Natural killer cell (primary cell): ENCODE data around the gene MORN1. TPM values are rescaled to one million over a fixed set of nuclear protein-coding genes. Genes with fewer than 3 reads are reported as not detected.

Experiments used
- ATAC-seq, 3 donors: fragments of 150-1000 bp in 2 of 3; fragments of 200-7000 bp in 1 of 3; cut with Tn5 transposase; 1 replicate in 1 of 3; 2 replicates in 2 of 3; pipeline ENCODE4 v1.10.0; 2021; ENCODE audit warnings: mild to moderate bottlenecking in 2 of 3, moderate library complexity in 2 of 3
- DNase-seq, 2 donors: peaks; one replicate each; pipeline versions ENCODE4 v3.0.0 to v3.0.0-alpha.2; 2013 to 2021; ENCODE audit warnings: mixed read lengths in 1 of 2
- H3K27ac ChIP-seq: one replicate; pipeline ENCODE4 v1.5.1; 2013; ENCODE audit warnings: mild to moderate bottlenecking, low read length
- H3K27me3 ChIP-seq: one replicate; pipeline ENCODE4 v1.6.1; 2013; ENCODE audit warnings: low read length; ENCODE audit not compliant: control insufficient read depth, insufficient read depth
- H3K36me3 ChIP-seq: one replicate; pipeline ENCODE4 v1.6.1; 2013; ENCODE audit warnings: low read length; ENCODE audit not compliant: control insufficient read depth, insufficient read depth
- H3K4me1 ChIP-seq: one replicate; pipeline ENCODE4 v1.6.1; 2013; ENCODE audit warnings: low read length; ENCODE audit not compliant: control insufficient read depth, insufficient read depth
- H3K4me3 ChIP-seq: one replicate; pipeline ENCODE4 v1.5.1; 2013; ENCODE audit warnings: low read length
- H3K9me3 ChIP-seq: one replicate; pipeline ENCODE4 v1.6.1; 2013; ENCODE audit warnings: low read length; ENCODE audit not compliant: control insufficient read depth, insufficient read depth
- H3K27ac Mint-ChIP-seq, 2 donors: one replicate each; pipeline ENCODE4 v1.8.0; 2022; ENCODE audit warnings: mild to moderate bottlenecking in 2 of 2, mixed read lengths in 2 of 2, moderate library complexity in 1 of 2
- H3K27me3 Mint-ChIP-seq, 2 donors: one replicate each; pipeline ENCODE4 v1.8.0; 2022; ENCODE audit warnings: low read depth in 2 of 2, mixed read lengths in 2 of 2
- H3K36me3 Mint-ChIP-seq: one replicate; pipeline ENCODE4 v1.8.0; 2022; ENCODE audit warnings: mixed read lengths
- H3K4me1 Mint-ChIP-seq, 2 donors: one replicate each; pipeline ENCODE4 v1.8.0; 2022; ENCODE audit warnings: mixed read lengths in 2 of 2
- H3K4me3 Mint-ChIP-seq: one replicate; pipeline ENCODE4 v1.8.0; 2022; ENCODE audit warnings: mild to moderate bottlenecking, moderate library complexity, mixed read lengths
- H3K9me3 Mint-ChIP-seq, 2 donors: one replicate each; pipeline ENCODE4 v1.8.0; 2022; ENCODE audit warnings: mixed read lengths in 2 of 2
- CTCF ChIP-seq: fragments of 200-600 bp; IDR thresholded peaks from one replicate; pipeline ENCODE4 v1.8.0; 2022; ENCODE audit warnings: antibody characterized with exemption
- WGBS: methylation state at CpG from one replicate; pipeline ENCODE4 v1.1.7; 2013; ENCODE audit warnings: missing lambda C conversion rate; ENCODE audit not compliant: insufficient coverage; 5-methylcytosine and 5-hydroxymethylcytosine counted together
- intact Hi-C: fragments of 100-400 bp; cut with micrococcal nuclease; formaldehyde crosslinking; loops from one replicate; pipeline ENCODE4 v1.14.2; 2022
- total RNA-seq, 4 donors: library from RNA; stranded (reverse); fragments of 120-200 nt in 1 of 4; gene quantifications; one replicate each; pipeline versions ENCODE4 v1.2.3 to v1.2.4, GENCODE V29; 2013 to 2022

MORN1 gene
- total RNA-seq, 3 donors from 2014 or later (not counting 1 experiment from before 2014, with no cell fraction given): 8.0 to 9.3 (median 8.8) TPM

- 56% methylated on average over 28 of the region's 28 CpGs for WGBS
- no peak for ATAC-seq
- Mint-ChIP-seq H3K4me3 (peak overlapping the region; percentile 92), H3K9me3 (no peaks in the 10 kb centered on the region), H3K27ac (peak overlapping the region; percentile 91 to 96), H3K27me3 (no peaks in the 10 kb centered on the region), H3K4me1 (peaks cover 28 to 45% of the 10 kb centered on the region in 2 donors), H3K36me3 (no peaks in the 10 kb centered on the region)
- Histone ChIP-seq H3K27ac (peak overlapping the region; percentile 37), H3K27me3 (no peaks in the 10 kb centered on the region), H3K9me3 (no peaks in the 10 kb centered on the region), H3K4me1 (peaks cover 61% of the 10 kb centered on the region), H3K4me3 (peak overlapping the region; percentile 50), H3K36me3 (no peaks in the 10 kb centered on the region)
- intact Hi-C loops: loop anchor here (1.0 to 10.0 kb wide), 6 partner anchors 135 to 1011 kb away; no protein-coding TSS in a partner anchor
- peak in 1 of 2 donors; percentile 37 for DNase-seq
- no peak for TF ChIP-seq CTCF
Observed at GRCh38 chr1:2413495-2414296, 22.3 kb upstream of the MORN1 start.

- WGBS: 1% methylated on average over 66 of the region's 66 CpGs
- no peaks in the 10 kb centered on the region for H3K27me3 Mint-ChIP-seq
- H3K27me3 ChIP-seq: no peaks in the 10 kb centered on the region
- DNase-seq (peak in 1 of 2 donors; percentile 46), ATAC-seq (peak in 2 of 3 donors; percentile 4 to 18)
- peak overlapping the region; percentile 11 to 90 for H3K27ac Mint-ChIP-seq
- H3K4me3 ChIP-seq: peak overlapping the region; percentile 50
- H3K36me3 Mint-ChIP-seq: no peaks in the 10 kb centered on the region
- H3K9me3 ChIP-seq: no peaks in the 10 kb centered on the region
- H3K4me1 Mint-ChIP-seq: peaks cover 24 to 38% of the 10 kb centered on the region in 2 donors
- no peak for TF ChIP-seq CTCF
- no peaks in the 10 kb centered on the region for H3K9me3 Mint-ChIP-seq
- H3K27ac ChIP-seq: peak overlapping the region; percentile 65
- H3K4me1 ChIP-seq: peaks cover 57% of the 10 kb centered on the region
- H3K36me3 ChIP-seq: peaks cover 4% of the 10 kb centered on the region
- peak overlapping the region; percentile 56 for H3K4me3 Mint-ChIP-seq
- intact Hi-C loops: loop anchor here (1.0 to 10.0 kb wide), 3 partner anchors 22 to 1012 kb away; partner anchors contain the start of genes MORN1 and RER1
Observed at GRCh38 chr1:2412773-2413494, 21.6 kb upstream of the MORN1 start.

- ATAC-seq: peak; percentile 92 to 98 (median 93)
Observed at GRCh38 chr1:2412395-2412772, 21.0 kb upstream of the MORN1 start, which contains the start of gene PEX10. Gene PEX10, minus strand, starts transcription at chr1:2412564. Its CDS starts 62 bp downstream, at chr1:2412502.

More at GRCh38 chr1:2412395-2412772, 21.0 kb upstream of the MORN1 start, which contains the start of gene PEX10:
- no peaks in the 10 kb centered on the region for H3K36me3 Mint-ChIP-seq
- H3K9me3 Mint-ChIP-seq: no peaks in the 10 kb centered on the region
- peak within 1 kb of the TSS; percentile 86 for H3K4me3 Mint-ChIP-seq
- peak within 1 kb of the TSS; percentile 66 to 90 for H3K27ac Mint-ChIP-seq
- H3K4me1 Mint-ChIP-seq: peaks cover 23 to 37% of the 10 kb centered on the region in 2 donors
- no peaks in the 10 kb centered on the region for H3K9me3 ChIP-seq
- H3K4me3 ChIP-seq: peak within 1 kb of the TSS; percentile 56
- no peak for TF ChIP-seq CTCF
- no peaks in the 10 kb centered on the region for H3K27me3 Mint-ChIP-seq
- intact Hi-C loops: loop anchor here (1.0 to 10.0 kb wide), 3 partner anchors 21 to 1012 kb away; partner anchors contain the start of genes MORN1 and RER1
- peak; percentile 98 for DNase-seq
- under 1% methylated on average over 55 of the region's 55 CpGs for WGBS
- H3K36me3 ChIP-seq: peaks cover 8% of the 10 kb centered on the region
- H3K4me1 ChIP-seq: peaks cover 52% of the 10 kb centered on the region
- H3K27me3 ChIP-seq: no peaks in the 10 kb centered on the region
- H3K27ac ChIP-seq: peak within 1 kb of the TSS; percentile 70
